MM.1S (cell line): ENCODE measurements around the gene A1BG.

ENCODE experiments used
- EZH2 ChIP-seq: fragments of 300-600 bp; sonication (generic); optimal IDR thresholded peaks from 2 replicates; pipeline ENCODE3; 2017; ENCODE audit warnings: low read depth, mild to moderate bottlenecking, antibody characterized with exemption, low read length, mixed read lengths
- EZH2phosphoT487 ChIP-seq: fragments of 300-600 bp; sonication (generic); IDR thresholded peaks from 2 replicates; pipeline ENCODE4 v1.6.1; 2018; ENCODE audit warnings: antibody characterized with exemption, low read length
- TF ChIP-seq, protein P1 (sequence below): fragments of 300-600 bp; sonication (generic); IDR thresholded peaks from 2 replicates; pipeline ENCODE4 v1.5.1; 2016; ENCODE audit warnings: antibody characterized with exemption, low read length, mixed read lengths

DNA sequence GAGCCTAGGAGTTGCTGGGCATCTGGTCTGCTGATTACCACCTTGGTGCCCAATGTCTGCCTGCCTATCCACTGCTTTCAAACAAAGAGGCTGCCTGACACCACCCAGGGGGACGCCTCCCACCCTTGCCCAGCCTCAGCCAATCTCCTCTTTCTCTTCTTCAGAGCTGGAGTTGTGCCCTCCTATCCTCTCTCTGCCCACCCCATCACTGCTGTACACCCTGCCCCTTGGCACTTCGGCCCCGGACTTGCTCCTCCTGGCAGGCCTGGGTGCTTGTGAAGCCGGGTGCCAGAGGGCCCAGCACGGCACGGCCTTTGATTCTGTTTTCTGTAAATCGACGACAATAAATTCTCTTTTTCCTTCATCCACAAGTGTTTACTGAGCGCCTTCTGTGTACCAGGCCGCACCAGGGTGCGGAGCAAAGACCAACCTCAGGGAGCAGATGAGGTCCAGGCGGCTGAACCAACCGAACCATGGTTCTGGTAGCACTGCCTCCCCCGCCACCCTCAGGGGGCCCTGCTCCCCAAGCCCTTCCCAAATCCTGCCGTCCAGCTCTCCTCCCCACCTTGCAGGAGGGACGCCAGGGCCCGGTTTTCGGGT is 47.1 kb upstream of the A1BG start:
- TF ChIP-seq, protein P1, sequence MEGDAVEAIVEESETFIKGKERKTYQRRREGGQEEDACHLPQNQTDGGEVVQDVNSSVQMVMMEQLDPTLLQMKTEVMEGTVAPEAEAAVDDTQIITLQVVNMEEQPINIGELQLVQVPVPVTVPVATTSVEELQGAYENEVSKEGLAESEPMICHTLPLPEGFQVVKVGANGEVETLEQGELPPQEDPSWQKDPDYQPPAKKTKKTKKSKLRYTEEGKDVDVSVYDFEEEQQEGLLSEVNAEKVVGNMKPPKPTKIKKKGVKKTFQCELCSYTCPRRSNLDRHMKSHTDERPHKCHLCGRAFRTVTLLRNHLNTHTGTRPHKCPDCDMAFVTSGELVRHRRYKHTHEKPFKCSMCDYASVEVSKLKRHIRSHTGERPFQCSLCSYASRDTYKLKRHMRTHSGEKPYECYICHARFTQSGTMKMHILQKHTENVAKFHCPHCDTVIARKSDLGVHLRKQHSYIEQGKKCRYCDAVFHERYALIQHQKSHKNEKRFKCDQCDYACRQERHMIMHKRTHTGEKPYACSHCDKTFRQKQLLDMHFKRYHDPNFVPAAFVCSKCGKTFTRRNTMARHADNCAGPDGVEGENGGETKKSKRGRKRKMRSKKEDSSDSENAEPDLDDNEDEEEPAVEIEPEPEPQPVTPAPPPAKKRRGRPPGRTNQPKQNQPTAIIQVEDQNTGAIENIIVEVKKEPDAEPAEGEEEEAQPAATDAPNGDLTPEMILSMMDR = no peak
- no peak for TF ChIP-seq EZH2phosphoT487
- no peak for TF ChIP-seq EZH2
